Spleen (tissue), 7 donors: ENCODE measurements around the gene POLQ.

Source experiments
- POLR2A ChIP-seq, 3 donors: fragments of 450-650 bp; IDR thresholded peaks; one replicate each; pipeline ENCODE4 v1.5.1; 2017; ENCODE audit warnings: antibody characterized with exemption in 3 of 3, mild to moderate bottlenecking in 1 of 3
- TF ChIP-seq, protein P1 (sequence below), 11 experiments: fragments of 200-600 bp in 7 of 11; fragments of 450-650 bp in 4 of 11; sonication (generic) in 4 of 11; IDR thresholded peaks in 8 of 11; conservative IDR thresholded peaks in 3 of 11; 1 replicate in 7 of 11; 2 replicates in 4 of 11; pipeline versions ENCODE4 v1.4.0 to v1.8.0; 2016 to 2021; ENCODE audit warnings: antibody characterized with exemption in 11 of 11, inconsistent platforms in 4 of 11, mild to moderate bottlenecking in 1 of 11
- donor health status: DM: no; HTN: no; CAD: no; lungs with moderate emphysema.
- donor health status: DM: no; HTN: no; CAD: no.
- donor health status: DM: no; HTN: no; CAD: no.

GRCh38 chr3:121496786-121497185, 49.0 kb downstream of the POLQ start:
- TF ChIP-seq, protein P1, sequence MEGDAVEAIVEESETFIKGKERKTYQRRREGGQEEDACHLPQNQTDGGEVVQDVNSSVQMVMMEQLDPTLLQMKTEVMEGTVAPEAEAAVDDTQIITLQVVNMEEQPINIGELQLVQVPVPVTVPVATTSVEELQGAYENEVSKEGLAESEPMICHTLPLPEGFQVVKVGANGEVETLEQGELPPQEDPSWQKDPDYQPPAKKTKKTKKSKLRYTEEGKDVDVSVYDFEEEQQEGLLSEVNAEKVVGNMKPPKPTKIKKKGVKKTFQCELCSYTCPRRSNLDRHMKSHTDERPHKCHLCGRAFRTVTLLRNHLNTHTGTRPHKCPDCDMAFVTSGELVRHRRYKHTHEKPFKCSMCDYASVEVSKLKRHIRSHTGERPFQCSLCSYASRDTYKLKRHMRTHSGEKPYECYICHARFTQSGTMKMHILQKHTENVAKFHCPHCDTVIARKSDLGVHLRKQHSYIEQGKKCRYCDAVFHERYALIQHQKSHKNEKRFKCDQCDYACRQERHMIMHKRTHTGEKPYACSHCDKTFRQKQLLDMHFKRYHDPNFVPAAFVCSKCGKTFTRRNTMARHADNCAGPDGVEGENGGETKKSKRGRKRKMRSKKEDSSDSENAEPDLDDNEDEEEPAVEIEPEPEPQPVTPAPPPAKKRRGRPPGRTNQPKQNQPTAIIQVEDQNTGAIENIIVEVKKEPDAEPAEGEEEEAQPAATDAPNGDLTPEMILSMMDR (IDR thresholded peaks at IDR 0.05 in 8 of 11, conservative IDR thresholded peaks at IDR 0.05 in 3 of 11): no peak
- no peak for TF ChIP-seq POLR2A (IDR thresholded peaks at IDR 0.05)
